A549 (cell line): Measurements from ENCODE around the gene CREG2. TPM values are rescaled to one million over a fixed set of nuclear protein-coding genes. Genes with fewer than 3 reads are reported as not detected.

ENCODE experiments used
- ATAC-seq, 2 experiments: fragments of 200-7000 bp in 1 of 2; fragments of >200 bp in 1 of 2; cut with Nextera tagmentation in 1 of 2; cut with Tn5 transposase in 1 of 2; 3 replicates each; pipeline versions ENCODE4 v1.8.0 to v1.9.1; 2018 to 2020; ENCODE audit warnings: mild to moderate bottlenecking in 1 of 2, moderate library complexity in 1 of 2
- CTCF ChIA-PET: fragments of 300-600 bp; sonication (Branson Sonifier 250); formaldehyde crosslinking; extraction: SDS; loops from one replicate; lab custom pipeline; 2021; ENCODE audit warnings: antibody characterized with exemption, inconsistent platforms; lab: Yijun Ruan, JAX
- POLR2A ChIA-PET: fragments of 350-600 bp; formaldehyde crosslinking; extraction: SDS; loops from one replicate; lab custom pipeline; 2021; ENCODE audit warnings: antibody characterized with exemption, inconsistent platforms; lab: Yijun Ruan, JAX
- DNase-seq, 2 experiments: peaks; one replicate each; pipeline versions ENCODE4 v3.0.0 to v3.0.0-alpha.2; 2011 to 2016; ENCODE audit warnings: low read depth in 1 of 2, low spot score in 1 of 2
- FAIRE-seq: peaks from 2 replicates; lab custom pipeline; 2011; peaks lifted over from hg19 to GRCh38; lab: Jason Lieb, UNC
- H3K27ac ChIP-seq, 2 experiments: fragments of >200 bp; sonication (Bioruptor Twin); formaldehyde crosslinking; 3 replicates each; pipeline ENCODE4 v1.5.1; 2016 to 2017
- H3K4me1 ChIP-seq: fragments of >200 bp; sonication (Bioruptor Twin); formaldehyde crosslinking; 3 replicates; pipeline ENCODE4 v1.6.1; 2016
- H3K4me2 ChIP-seq: fragments of >200 bp; sonication (Bioruptor Twin); formaldehyde crosslinking; 3 replicates; pipeline ENCODE4 v1.6.1; 2016
- H3K4me3 ChIP-seq: fragments of >200 bp; sonication (Bioruptor Twin); formaldehyde crosslinking; 3 replicates; pipeline ENCODE4 v1.5.1; 2016
- H3K9me3 ChIP-seq: fragments of >200 bp; sonication (Bioruptor Twin); formaldehyde crosslinking; 3 replicates; pipeline ENCODE4 v1.6.1; 2016
- CEBPB ChIP-seq, 2 experiments: fragments of >200 bp in 1 of 2; sonication (Bioruptor Twin) in 1 of 2; formaldehyde crosslinking in 1 of 2; IDR thresholded peaks; 2 replicates each; pipeline ENCODE4 v1.6.1; 2012 to 2016
- GATA3 ChIP-seq: IDR thresholded peaks from 2 replicates; pipeline ENCODE4 v1.6.1; 2012; ENCODE audit warnings: borderline replicate concordance
- PHF8 ChIP-seq: fragments of 200-600 bp; sonication (generic); IDR thresholded peaks from 2 replicates; pipeline ENCODE4 v1.6.1; 2016; ENCODE audit warnings: low read depth, mild to moderate bottlenecking, antibody characterized with exemption, moderate library complexity, borderline replicate concordance
- TFCP2L1 ChIP-seq: fragments of 250-450 bp; sonication (Bioruptor Pico); IDR thresholded peaks from 2 replicates; pipeline ENCODE4 v1.5.0; 2021; ENCODE audit warnings: mild to moderate bottlenecking
- ZFP36 ChIP-seq: fragments of 450-650 bp; IDR thresholded peaks from 2 replicates; pipeline ENCODE4 v1.6.1; 2014; ENCODE audit warnings: borderline replicate concordance; ENCODE audit not compliant: partially characterized antibody
- WGBS: methylation state at CpG from one replicate; pipeline ENCODE4 v1.1.6; 2017; ENCODE audit errors: missing lambda C conversion rate; 5-methylcytosine and 5-hydroxymethylcytosine counted together
- polyA plus RNA-seq, 4 experiments: library from polyadenylated mRNA; depleted of rRNA in 3 of 4; stranded (reverse); fragments of >200 nt; fragmentation: RNase III in 1 of 4; extraction: RNeasy Plus Mini Kit Qiagen cat#74134 plus additional on column Dnase treatment in 1 of 4; gene quantifications; 2 replicates in 3 of 4; 3 replicates in 1 of 4; pipeline ENCODE4 v1.2.3, GENCODE V29; 2011 to 2017
- small RNA-seq, 6 experiments: library from RNA; depleted of rRNA; stranded (forward); fragments of <200 nt; gene quantifications; one replicate each; pipeline ENCODE3, GENCODE V24; 2012
- TF ChIP-seq, protein P1 (sequence below): fragments of 250-450 bp; sonication (Bioruptor Pico); IDR thresholded peaks from 2 replicates; pipeline ENCODE4 v1.5.0; 2021; ENCODE audit warnings: mild to moderate bottlenecking, moderate library complexity, borderline replicate concordance
- TF ChIP-seq, protein P2 (sequence below): IDR thresholded peaks from 2 replicates; pipeline ENCODE4 v1.6.1; 2012; ENCODE audit warnings: low read depth, borderline replicate concordance

Gene CREG2
- polyA plus RNA-seq, 2 of the 4 experiments (the other 2 are of a cell fraction): 1.5 to 1.6 TPM

DNA sequence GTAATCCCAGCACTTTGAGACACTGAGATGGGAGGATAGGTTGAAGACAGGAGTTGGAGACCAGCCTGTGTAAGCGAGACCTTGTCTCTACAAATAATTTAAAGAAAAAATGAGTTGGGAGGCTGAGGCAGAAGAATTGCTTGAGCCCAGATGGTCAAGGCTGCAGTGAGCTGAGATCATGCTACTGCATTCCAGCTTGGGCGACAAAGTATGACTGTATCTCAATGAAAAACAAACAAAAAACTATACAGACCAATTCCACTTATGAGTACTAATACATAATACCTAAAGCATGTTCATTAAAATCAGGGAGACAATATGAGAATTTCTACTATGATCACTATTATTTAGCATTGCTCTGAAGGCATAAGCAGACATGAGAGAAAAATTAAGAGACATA is 91.4 kb downstream of the CREG2 start:
- Histone ChIP-seq H3K4me3 (no peak overlapping the region), H3K4me2 (no peak overlapping the region), H3K27ac (no peak overlapping the region), H3K9me3 (no peaks in the 10 kb centered on the region), H3K4me1 (peaks cover 5% of the 10 kb centered on the region; the same call in 1 of the 3 replicates)
- ChIA-PET CTCF (no interaction called here), POLR2A (no interaction called here)
- WGBS: 84% methylated on average over 2 of the region's 2 CpGs
- no peak for DNase-seq
- no peak for TF ChIP-seq GATA3
- TF ChIP-seq CEBPB (IDR thresholded peaks at IDR 0.05): no peak
- TF ChIP-seq PHF8: no peak
- no peak for TF ChIP-seq ZFP36
- TF ChIP-seq, protein P1, sequence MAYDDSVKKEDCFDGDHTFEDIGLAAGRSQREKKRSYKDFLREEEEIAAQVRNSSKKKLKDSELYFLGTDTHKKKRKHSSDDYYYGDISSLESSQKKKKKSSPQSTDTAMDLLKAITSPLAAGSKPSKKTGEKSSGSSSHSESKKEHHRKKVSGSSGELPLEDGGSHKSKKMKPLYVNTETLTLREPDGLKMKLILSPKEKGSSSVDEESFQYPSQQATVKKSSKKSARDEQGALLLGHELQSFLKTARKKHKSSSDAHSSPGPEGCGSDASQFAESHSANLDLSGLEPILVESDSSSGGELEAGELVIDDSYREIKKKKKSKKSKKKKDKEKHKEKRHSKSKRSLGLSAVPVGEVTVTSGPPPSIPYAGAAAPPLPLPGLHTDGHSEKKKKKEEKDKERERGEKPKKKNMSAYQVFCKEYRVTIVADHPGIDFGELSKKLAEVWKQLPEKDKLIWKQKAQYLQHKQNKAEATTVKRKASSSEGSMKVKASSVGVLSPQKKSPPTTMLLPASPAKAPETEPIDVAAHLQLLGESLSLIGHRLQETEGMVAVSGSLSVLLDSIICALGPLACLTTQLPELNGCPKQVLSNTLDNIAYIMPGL: no peak
- TF ChIP-seq, protein P2, sequence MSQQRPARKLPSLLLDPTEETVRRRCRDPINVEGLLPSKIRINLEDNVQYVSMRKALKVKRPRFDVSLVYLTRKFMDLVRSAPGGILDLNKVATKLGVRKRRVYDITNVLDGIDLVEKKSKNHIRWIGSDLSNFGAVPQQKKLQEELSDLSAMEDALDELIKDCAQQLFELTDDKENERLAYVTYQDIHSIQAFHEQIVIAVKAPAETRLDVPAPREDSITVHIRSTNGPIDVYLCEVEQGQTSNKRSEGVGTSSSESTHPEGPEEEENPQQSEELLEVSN: no peak
- no peak for TF ChIP-seq TFCP2L1 (CRISPR knock-in tag)
- ATAC-seq: no peak
- FAIRE-seq: no peak

Small RNA genes lying within 50 kb of the gene (small RNA-seq; reads per million reads assigned to genes)
- 0 to 9.1 (median 3.2) reads per million in 6 experiments for gene MIR5696

Other genes starting within 250 kb of the CREG2 start
- 107 and 119 TPM in 2 replicates for gene TBC1D8, start 236.1 kb downstream of the CREG2 start, polyA plus RNA-seq (2011; rRNA removed)
- gene TBC1D8, start 236.1 kb downstream of the CREG2 start, polyA plus RNA-seq (2017; fragmentation: RNase III; extraction: RNeasy Plus Mini Kit Qiagen cat#74134 plus additional on column Dnase treatment): 30.0 to 40.3 TPM (median 35.3 TPM) in 3 replicates
- 76.7 and 99.1 TPM in 2 replicates for gene CNOT11, start 134.6 kb downstream of the CREG2 start, polyA plus RNA-seq (2011; rRNA removed)
- 35.4 to 35.8 TPM (median 35.5 TPM) in 3 replicates for gene CNOT11, start 134.6 kb downstream of the CREG2 start, polyA plus RNA-seq (2017; fragmentation: RNase III; extraction: RNeasy Plus Mini Kit Qiagen cat#74134 plus additional on column Dnase treatment)
- gene RNF149, start 78.8 kb downstream of the CREG2 start, polyA plus RNA-seq (2011; rRNA removed): 28.2 and 34.8 TPM in 2 replicates
- 27.0 to 29.2 TPM (median 28.8 TPM) in 3 replicates for gene RNF149, start 78.8 kb downstream of the CREG2 start, polyA plus RNA-seq (2017; fragmentation: RNase III; extraction: RNeasy Plus Mini Kit Qiagen cat#74134 plus additional on column Dnase treatment)
- not detected in 2 replicates for gene RFX8, start 87.6 kb upstream of the CREG2 start, polyA plus RNA-seq (2011; rRNA removed)
- not detected in 3 replicates for gene RFX8, start 87.6 kb upstream of the CREG2 start, polyA plus RNA-seq (2017; fragmentation: RNase III; extraction: RNeasy Plus Mini Kit Qiagen cat#74134 plus additional on column Dnase treatment)